HG03064 (cell line): ENCODE results near the gene TNFRSF25.
"Not testable (repeated sequence)": the region's sequence is repeated elsewhere in the genome, so short reads cannot be mapped to it uniquely, and the experiment has no call there.

ENCODE experiments used
- ATAC-seq: cut with Tn5 transposase; IDR thresholded peaks from one replicate; pipeline ENCODE4 v1.9.1; 2021; ENCODE audit warnings: low read depth; ENCODE audit not compliant: unreplicated experiment

The TNFRSF25 gene

DNA sequence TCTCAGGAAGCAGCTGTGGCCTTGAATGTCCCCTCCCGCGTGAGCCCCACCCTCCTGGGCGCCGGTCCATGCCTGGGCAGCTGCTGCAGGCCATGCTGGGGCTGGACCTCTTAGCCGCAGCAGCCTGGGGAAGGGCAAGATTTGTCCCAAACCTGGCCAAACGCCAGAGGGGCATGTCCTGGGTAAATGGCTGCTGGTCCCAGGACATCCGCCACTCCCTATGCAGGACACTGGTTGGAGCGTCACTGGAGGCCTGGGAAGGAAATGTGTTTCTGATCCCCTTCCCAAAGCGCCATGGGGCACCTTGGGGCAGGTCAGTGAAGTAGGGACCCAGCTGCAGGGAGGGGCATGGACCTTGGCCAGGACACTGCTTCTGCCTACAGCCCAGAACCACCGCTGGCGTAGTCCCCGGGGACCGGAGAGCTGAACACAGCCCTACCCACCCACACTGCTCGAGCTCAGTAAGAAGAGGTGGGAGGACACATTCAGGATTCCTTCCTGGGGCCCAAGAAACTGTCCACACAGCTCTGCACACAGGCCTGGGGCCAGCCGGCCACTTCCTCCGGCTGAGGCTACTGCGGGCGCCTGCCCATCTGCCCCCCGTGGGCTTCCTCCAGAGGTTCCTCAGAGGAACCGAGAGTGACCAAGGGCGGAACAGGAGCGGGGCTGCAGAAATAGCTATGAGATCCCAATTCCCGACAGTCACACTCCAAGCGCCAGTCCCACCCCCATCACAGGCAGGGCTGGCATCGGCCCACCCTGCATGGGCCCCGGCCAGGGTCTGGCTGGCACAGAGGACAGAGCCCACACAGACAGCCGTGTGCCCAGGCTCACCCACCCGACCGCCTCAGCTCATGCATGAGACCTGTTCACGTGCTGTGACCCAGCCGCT is 36.3 kb upstream of the TNFRSF25 start:
- no peak for ATAC-seq

DNA sequence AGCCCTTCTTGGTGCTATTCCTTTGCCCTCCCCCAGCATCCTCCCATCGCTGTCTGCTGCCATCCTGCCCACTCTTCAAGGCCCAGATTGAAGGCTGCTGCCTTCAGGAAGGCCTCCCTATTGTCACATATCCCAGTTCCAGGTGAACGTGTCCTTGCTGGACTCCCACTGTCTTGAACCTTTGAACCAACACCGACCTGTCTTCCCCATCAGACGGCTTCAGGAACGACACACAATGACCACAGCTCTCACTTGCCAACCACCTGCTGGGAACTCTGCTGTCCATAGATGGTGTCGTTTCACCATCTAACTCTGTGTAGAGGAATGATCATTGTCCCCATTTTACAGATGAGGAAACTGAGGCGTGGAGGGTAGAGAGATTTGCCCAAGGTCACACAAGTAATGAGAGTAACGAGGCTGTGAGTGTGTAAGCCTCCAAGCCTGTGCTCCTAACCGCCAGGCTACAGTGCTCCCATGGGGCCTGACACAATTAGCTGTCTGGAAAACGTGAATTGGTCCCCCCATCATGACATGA is 35.4 kb upstream of the TNFRSF25 start:
- ATAC-seq = no peak

GRCh38 chr1:6500544-6501278 is 34.7 kb upstream of the TNFRSF25 start:
- ATAC-seq = no peak

DNA sequence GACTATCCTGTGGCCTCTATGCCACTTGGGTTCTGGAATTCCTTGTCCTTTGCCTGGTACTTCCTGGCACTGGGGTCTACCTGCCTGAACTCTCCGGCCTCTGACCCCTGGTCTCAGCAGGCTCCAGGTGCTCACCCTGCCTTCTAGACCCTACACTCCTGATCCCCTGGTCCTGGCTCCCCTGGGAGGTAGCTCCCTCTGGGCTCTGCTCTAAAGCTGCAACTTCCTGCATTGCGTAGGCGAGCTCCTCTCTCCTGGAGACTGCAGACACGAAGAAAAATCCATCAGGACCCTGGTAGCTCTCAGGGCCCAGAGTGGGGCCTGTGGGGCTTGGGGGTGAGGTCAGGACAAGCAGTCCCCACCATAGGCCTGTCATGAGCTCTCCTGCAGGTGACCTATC is 33.3 kb upstream of the TNFRSF25 start:
- no peak for ATAC-seq

DNA sequence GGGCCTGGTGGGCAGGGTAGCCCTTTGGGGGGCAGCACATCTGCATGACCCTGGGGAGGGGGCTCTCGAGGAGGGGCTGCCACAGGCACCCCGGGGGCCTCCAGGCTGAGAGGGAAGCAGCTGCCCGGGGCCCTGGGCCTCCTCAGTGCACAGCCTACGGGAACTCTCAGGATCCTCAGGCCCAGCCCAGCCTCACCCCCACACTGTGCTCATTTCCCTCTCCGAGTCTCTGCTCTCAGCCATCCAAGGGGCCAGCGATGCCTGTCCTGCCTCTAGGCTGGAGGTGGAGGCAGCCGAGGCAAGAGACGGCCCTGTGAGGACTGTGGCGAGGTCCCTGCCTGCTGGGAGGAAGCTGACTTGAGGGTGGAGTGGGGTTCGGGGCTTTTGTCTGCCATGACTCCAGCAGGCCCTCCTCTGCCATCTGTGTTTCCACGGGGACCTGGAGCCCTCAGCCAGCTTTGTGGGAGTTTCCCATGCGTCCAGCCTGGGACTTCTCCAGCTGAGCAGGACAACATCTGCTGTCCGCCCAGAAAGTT is 32.7 kb upstream of the TNFRSF25 start:
- ATAC-seq = no peak

DNA sequence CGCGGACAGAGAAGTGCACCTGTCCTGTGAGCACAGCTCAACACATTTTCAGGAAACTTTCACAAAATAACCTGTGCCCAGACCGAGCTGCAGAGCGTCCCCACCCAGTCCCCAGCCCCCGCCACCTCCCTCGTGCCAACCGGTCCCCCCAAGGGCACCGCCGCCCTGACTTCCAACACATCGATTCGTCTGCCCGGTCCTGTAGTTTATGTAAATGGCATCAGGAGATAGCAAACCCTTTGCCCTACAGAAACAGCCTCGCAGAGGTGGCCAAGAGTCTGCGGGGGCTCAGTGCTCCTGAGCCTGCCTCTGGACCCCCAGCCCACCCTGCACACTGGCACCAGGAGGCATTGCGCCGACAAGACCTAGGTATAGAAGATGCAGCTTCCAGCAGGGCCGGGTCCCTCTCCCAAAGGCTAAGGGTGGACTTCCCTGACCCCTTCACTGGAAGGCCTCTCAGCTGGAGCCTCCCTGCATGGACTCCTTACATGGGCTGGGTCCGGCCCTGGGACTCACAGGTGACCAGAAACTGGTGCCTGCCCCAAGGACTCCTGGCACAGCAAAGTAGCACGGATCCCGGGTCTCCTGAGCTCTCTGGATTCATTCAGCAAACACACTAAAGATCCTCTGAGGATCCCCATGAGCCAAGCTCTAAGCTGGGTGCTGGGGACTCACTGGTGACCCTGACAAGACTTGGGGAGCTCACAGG is 32.0 kb upstream of the TNFRSF25 start:
- ATAC-seq = no peak

GRCh38 chr1:6497215-6497866 is 31.4 kb upstream of the TNFRSF25 start:
- ATAC-seq = no peak

GRCh38 chr1:6496890-6497214 is 30.9 kb upstream of the TNFRSF25 start:
- no peak for ATAC-seq

GRCh38 chr1:6496365-6496721 is 30.4 kb upstream of the TNFRSF25 start:
- ATAC-seq = no peak

DNA sequence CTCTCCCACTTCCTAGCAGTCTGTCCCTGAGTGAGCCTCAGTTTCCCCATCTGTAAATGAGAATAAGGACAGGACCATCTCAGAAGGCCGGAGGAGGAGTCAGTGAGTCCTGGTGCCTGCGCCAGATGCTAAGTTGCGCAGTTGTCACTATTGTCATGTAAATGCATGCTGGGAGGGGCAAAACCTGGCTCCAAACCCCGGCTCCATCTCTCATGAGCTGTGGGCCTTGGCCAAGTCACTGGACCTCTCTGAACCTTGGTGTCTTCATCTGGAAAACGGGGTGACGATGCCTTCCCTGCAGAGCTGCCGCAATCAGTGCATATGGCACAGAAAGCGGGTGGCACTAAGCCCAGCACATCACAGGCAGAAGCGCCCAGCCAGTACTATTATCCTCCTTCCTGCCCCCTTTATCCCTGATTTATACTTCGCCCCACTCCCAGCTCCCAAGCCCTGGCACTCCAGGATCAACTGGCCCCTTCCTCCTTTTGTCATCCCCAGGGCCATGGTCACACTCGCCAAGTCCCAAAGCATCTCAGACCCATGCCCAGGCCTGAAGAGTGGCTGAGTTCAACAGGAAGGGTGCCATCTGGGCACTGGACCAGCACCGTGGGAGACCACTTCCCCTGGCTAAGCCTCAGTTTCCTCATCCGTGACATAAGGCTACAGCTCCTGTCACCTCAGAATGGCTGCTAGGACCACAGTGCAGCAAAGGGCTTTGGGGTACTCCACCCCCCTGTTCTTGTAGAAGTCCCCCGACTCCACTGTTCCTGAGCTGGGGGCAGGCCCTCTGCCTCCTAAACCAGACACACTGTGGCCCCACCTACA is 29.8 kb upstream of the TNFRSF25 start:
- ATAC-seq = no peak

DNA sequence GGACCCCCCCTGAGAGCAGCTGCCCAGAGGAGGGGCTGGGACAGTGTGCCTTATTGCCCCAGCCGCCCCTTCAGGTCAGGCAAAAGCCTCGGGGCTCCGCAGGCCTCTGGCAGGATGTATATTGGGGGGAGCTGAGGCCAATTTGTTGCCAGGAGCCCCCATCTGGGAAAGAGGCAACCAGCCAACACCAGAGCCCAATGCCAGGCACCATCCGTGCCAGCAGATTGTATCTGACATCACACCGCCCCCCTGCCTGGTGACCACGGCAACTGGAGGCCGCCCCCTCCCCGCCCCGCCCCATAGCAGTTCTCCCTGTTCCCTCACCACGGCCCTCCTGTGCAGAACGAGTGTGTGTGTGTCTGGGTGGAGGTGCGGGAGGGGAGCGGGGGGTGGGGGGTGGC is 29.1 kb upstream of the TNFRSF25 start:
- no peak for ATAC-seq

DNA sequence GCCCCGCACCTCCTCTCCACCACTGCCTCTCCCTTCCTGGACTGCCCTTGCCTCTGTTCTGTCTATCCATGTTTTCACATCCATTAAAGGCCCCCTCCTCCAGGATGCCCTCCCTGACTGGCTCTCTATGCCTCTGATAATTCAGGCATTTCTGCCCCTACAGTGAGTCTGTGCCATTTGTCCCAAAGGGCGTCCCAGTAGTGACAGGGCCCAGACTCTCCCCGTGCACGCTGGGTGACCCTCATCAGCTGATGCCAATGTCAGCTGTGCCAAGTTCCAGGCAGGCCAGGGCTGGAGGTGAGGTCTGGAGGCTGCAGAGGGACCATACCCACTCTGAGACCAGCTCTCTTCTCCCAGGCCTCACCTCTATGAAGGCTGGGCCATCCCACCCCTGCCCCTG is 28.7 kb upstream of the TNFRSF25 start:
- ATAC-seq = no peak

DNA sequence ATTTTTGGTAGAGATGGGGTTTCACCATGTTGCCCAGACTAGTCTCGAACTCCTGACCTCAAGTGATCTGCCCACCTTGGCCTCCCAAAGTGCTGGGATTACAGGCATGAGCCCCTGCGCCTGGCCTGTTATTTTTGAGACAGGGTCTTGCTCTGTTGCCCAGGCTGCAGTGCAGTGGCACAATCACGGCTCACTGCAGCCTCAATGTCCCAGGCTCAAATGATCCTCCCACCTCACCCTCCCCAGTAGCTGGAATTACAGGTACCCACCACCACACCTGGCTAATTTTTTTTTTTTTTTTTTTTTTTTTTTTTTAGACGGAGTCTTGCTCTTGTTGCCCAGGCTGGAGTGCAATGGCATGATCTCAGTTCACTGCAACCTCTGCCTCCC is 27.9 kb upstream of the TNFRSF25 start:
- not testable (repeated sequence) for ATAC-seq

GRCh38 chr1:6491966-6492365 is 26.0 kb upstream of the TNFRSF25 start:
- no peak for ATAC-seq

GRCh38 chr1:6491480-6491962 is 25.5 kb upstream of the TNFRSF25 start, which contains the start of gene PLEKHG5:
PLEKHG5 (minus strand) TSS chr1:6491667; CDS start chr1:6477571, 14,096 bp downstream.
- no peak for ATAC-seq

- no peak for ATAC-seq
Observed at GRCh38 chr1:6491081-6491449, 25.1 kb upstream of the TNFRSF25 start.

DNA sequence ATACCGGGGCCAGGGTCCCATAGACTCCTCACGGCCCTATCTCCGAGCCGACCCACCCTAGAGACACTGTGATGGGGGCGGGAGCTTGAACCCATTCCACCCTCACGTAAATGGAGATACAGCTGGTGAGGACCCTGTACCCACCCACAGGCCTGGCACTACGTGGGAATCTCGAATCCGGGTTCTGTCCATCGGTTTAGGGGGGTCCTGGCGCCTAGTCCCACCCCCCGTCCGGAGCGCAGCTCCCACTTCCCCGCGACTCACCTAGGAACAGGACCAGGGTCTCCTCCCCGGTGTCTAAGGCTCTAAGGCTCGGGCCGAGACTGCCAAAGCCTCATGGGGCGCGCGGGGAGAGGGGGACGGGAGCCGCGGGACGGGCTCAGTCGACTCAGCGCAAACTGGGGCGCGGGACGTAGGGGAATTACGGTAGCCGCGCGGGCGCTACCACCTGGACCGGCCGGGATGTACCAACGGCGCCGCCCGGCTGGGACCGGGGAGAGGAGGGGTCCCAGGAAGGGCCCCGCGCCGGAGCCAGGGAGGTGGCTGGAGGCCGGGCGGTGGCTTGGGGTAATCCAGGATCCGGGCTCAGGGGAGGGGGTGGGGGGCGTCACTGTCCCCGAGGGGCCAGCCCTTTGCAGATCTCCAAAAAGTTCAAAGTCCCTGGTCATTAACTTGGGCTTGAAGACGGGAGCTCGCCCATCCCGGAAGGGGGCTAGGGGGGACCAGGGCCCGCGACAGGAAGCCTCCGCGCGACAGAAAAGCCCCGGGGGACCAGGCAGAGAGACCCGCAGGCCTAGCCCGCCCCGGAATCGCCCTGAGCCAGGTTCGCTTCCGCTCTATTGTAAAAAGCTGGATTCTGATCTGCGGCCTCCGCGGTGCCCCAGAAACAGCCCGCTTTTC is 24.5 kb upstream of the TNFRSF25 start:
- no peak for ATAC-seq

- no peak for ATAC-seq
Observed at GRCh38 chr1:6489799-6490180, 23.8 kb upstream of the TNFRSF25 start.
